B cell (primary cell): ENCODE results near the gene ADGRD2. TPM values are rescaled to one million over a fixed set of nuclear protein-coding genes. Genes with fewer than 3 reads are reported as not detected.

ENCODE experiments used
- ATAC-seq: fragments of 200-7000 bp; cut with Tn5 transposase; one replicate; pipeline ENCODE4 v1.10.0; 2021; ENCODE audit warnings: low read depth, mild to moderate bottlenecking, moderate number of reproducible peaks, moderate library complexity
- CTCF ChIA-PET: fragments of 350-600 bp; sonication (Branson Sonifier 250); formaldehyde crosslinking; loops from one replicate; lab custom pipeline; 2021; ENCODE audit warnings: antibody characterized with exemption, inconsistent platforms; lab: Charles Lee
- POLR2A ChIA-PET: fragments of 350-600 bp; sonication (Branson Sonifier 250); formaldehyde crosslinking; loops from one replicate; lab custom pipeline; 2021; ENCODE audit warnings: antibody characterized with exemption; lab: Charles Lee
- DNase-seq: peaks from one replicate; pipeline ENCODE4 v3.0.0; 2013
- H2AFZ ChIP-seq: 2 replicates; pipeline ENCODE4 v1.6.1; 2012; ENCODE audit warnings: mild to moderate bottlenecking, low read depth, low read length; ENCODE audit not compliant: insufficient read depth, poor library complexity, severe bottlenecking
- H3K27ac ChIP-seq, 2 donors: 1 replicate in 1 of 2; 2 replicates in 1 of 2; pipeline ENCODE4 v1.5.1; 2012 to 2013; ENCODE audit warnings: low read length in 2 of 2, mild to moderate bottlenecking in 2 of 2, moderate library complexity in 1 of 2
- H3K27me3 ChIP-seq, 4 experiments: fragments of 200-600 bp in 1 of 4; sonication (generic) in 1 of 4; replicated peaks in 1 of 4; 1 replicate in 2 of 4; 2 replicates in 2 of 4; pipeline versions ENCODE4 v1.6.1 to v1.7.0; 2013 to 2016; ENCODE audit warnings: low read length in 3 of 4, mild to moderate bottlenecking in 2 of 4, mixed read lengths in 1 of 4, moderate library complexity in 1 of 4; ENCODE audit not compliant: insufficient read depth in 4 of 4, control insufficient read depth in 3 of 4; ENCODE audit errors: control extremely low read depth in 1 of 4
- H3K36me3 ChIP-seq, 2 experiments: replicated peaks in 1 of 2; 1 replicate in 1 of 2; 2 replicates in 1 of 2; pipeline versions ENCODE4 v1.6.1 to v1.7.1; 2013; ENCODE audit warnings: low read length in 1 of 2; ENCODE audit not compliant: insufficient read depth in 2 of 2, control insufficient read depth in 1 of 2; ENCODE audit errors: control extremely low read depth in 1 of 2, extremely low read depth in 1 of 2
- H3K4me1 ChIP-seq, 2 donors: fragments of 200-600 bp in 1 of 2; sonication (generic) in 1 of 2; 1 replicate in 1 of 2; 2 replicates in 1 of 2; pipeline versions ENCODE4 v1.5.1 to v1.6.1; 2013 to 2017; ENCODE audit warnings: low read length in 2 of 2; ENCODE audit not compliant: control insufficient read depth in 2 of 2, insufficient read depth in 2 of 2
- H3K4me2 ChIP-seq: replicated peaks from 2 replicates; pipeline ENCODE3; 2012; ENCODE audit warnings: mild to moderate bottlenecking, low read depth, low read length; ENCODE audit not compliant: poor library complexity, severe bottlenecking
- H3K4me3 ChIP-seq, 5 experiments: fragments of 200-600 bp in 1 of 5; sonication (generic) in 1 of 5; 1 replicate in 3 of 5; 2 replicates in 2 of 5; pipeline versions ENCODE4 v1.5.1 to v1.7.0; 2011 to 2016; ENCODE audit warnings: low read length in 4 of 5, mild to moderate bottlenecking in 4 of 5, low read depth in 2 of 5, control low read depth in 1 of 5, moderate library complexity in 1 of 5; ENCODE audit not compliant: insufficient read depth in 1 of 5; ENCODE audit errors: control extremely low read depth in 1 of 5, extremely low read depth in 1 of 5
- H3K79me2 ChIP-seq: fragments of 200-600 bp; sonication (generic); one replicate; pipeline ENCODE4 v1.6.0; 2016; ENCODE audit warnings: low read length; ENCODE audit not compliant: control insufficient read depth, insufficient read depth
- H3K9ac ChIP-seq: fragments of 200-600 bp; sonication (generic); 2 replicates; pipeline ENCODE4 v1.6.1; 2017; ENCODE audit warnings: mild to moderate bottlenecking, low read length, moderate library complexity
- H3K9me3 ChIP-seq, 3 donors: one replicate each; pipeline versions ENCODE4 v1.6.1 to v1.7.1; 2013; ENCODE audit warnings: low read length in 2 of 3; ENCODE audit not compliant: control insufficient read depth in 2 of 3, insufficient read depth in 1 of 3; ENCODE audit errors: control extremely low read depth in 1 of 3
- H4K20me1 ChIP-seq: 2 replicates; pipeline ENCODE4 v1.6.0; 2012; ENCODE audit warnings: mild to moderate bottlenecking, low read length; ENCODE audit not compliant: insufficient read depth, control insufficient read depth, poor library complexity, severe bottlenecking
- H3K27ac Mint-ChIP-seq: one replicate; pipeline ENCODE4 v1.8.0; 2021; ENCODE audit warnings: mixed read lengths
- H3K27me3 Mint-ChIP-seq: one replicate; pipeline ENCODE4 v1.8.0; 2021; ENCODE audit warnings: mixed read lengths
- H3K4me1 Mint-ChIP-seq: one replicate; pipeline ENCODE4 v1.8.0; 2021; ENCODE audit warnings: mixed read lengths
- H3K4me3 Mint-ChIP-seq: one replicate; pipeline ENCODE4 v1.8.0; 2021; ENCODE audit warnings: mixed read lengths
- H3K9me3 Mint-ChIP-seq: one replicate; pipeline ENCODE4 v1.8.0; 2022; ENCODE audit warnings: mixed read lengths; ENCODE audit not compliant: insufficient read depth
- EZH2 ChIP-seq: IDR thresholded peaks from 2 replicates; pipeline ENCODE4 v1.6.1; 2012; ENCODE audit warnings: borderline replicate concordance, low read depth, mild to moderate bottlenecking, moderate library complexity, low read length; ENCODE audit not compliant: insufficient read depth, poor library complexity, severe bottlenecking
- WGBS: methylation state at CpG from one replicate; pipeline ENCODE4 v1.1.5; 2013; ENCODE audit warnings: missing lambda C conversion rate; ENCODE audit not compliant: insufficient coverage; 5-methylcytosine and 5-hydroxymethylcytosine counted together
- intact Hi-C: fragments of 100-400 bp; cut with micrococcal nuclease; formaldehyde crosslinking; loops from one replicate; pipeline ENCODE4 v1.10.0; 2022
- polyA plus RNA-seq: library from polyadenylated mRNA; depleted of rRNA; stranded (reverse); fragments of >200 nt; gene quantifications from 2 replicates; pipeline ENCODE4 v1.2.3, GENCODE V29; 2012
- total RNA-seq, 2 donors: library from RNA; stranded (reverse); fragments of 120-200 nt in 1 of 2; gene quantifications; 1 replicate in 1 of 2; 2 replicates in 1 of 2; pipeline versions ENCODE4 v1.2.3 to v1.2.4, GENCODE V29; 2013 to 2022
- TF ChIP-seq, protein P1 (sequence below): fragments of 200-600 bp; IDR thresholded peaks from one replicate; pipeline ENCODE4 v1.8.0; 2022; ENCODE audit warnings: antibody characterized with exemption, mild to moderate bottlenecking

ADGRD2 gene
- total and polyA plus RNA-seq, 2 donors (not counting 1 experiment from before 2014, with no cell fraction given): not detected

DNA sequence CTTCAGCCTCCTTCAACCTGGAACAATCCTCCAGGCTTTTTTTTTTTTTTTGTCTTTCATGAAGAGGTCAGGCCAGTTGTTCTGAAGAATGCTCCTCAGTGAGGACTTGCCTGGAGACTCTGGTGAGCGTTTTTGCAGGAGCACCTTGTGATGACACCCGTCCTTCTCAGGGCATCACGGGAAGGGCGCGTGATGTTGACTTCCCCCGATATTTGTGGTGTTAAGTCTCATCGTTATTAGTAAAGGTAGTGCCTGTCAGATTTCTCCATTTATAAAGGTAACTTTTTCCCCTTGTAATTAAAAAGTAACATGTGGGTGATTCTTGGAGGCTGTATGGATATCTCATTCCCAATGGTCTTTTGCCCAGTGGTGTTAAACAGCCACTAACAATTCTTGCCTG, 23.9 kb upstream of the ADGRD2 start:
- ATAC-seq (no peak), DNase-seq (no peak)
- Histone ChIP-seq H3K4me2 (no peak overlapping the region), H2AFZ (no peak overlapping the region), H3K9ac (no peak overlapping the region), H4K20me1 (no peaks in the 10 kb centered on the region), H3K27ac (no peak overlapping the region), H3K4me1 (no peaks in the 10 kb centered on the region), H3K27me3 (peaks cover 0 to 2% (median 0%) of the 10 kb centered on the region in 4 experiments), H3K9me3 (no peaks in the 10 kb centered on the region), H3K4me3 (no peak overlapping the region), H3K36me3 (no peaks in the 10 kb centered on the region), H3K79me2 (no peaks in the 10 kb centered on the region)
- ChIA-PET CTCF (no interaction called here), POLR2A (no interaction called here)
- Mint-ChIP-seq H3K4me1 (peaks cover 3% of the 10 kb centered on the region), H3K4me3 (no peak overlapping the region), H3K27ac (no peak overlapping the region), H3K27me3 (peaks cover 3% of the 10 kb centered on the region), H3K9me3 (no peaks in the 10 kb centered on the region)
- 80% methylated on average over 1 of the region's 7 CpGs for WGBS
- no peak for TF ChIP-seq EZH2
- TF ChIP-seq, protein P1, sequence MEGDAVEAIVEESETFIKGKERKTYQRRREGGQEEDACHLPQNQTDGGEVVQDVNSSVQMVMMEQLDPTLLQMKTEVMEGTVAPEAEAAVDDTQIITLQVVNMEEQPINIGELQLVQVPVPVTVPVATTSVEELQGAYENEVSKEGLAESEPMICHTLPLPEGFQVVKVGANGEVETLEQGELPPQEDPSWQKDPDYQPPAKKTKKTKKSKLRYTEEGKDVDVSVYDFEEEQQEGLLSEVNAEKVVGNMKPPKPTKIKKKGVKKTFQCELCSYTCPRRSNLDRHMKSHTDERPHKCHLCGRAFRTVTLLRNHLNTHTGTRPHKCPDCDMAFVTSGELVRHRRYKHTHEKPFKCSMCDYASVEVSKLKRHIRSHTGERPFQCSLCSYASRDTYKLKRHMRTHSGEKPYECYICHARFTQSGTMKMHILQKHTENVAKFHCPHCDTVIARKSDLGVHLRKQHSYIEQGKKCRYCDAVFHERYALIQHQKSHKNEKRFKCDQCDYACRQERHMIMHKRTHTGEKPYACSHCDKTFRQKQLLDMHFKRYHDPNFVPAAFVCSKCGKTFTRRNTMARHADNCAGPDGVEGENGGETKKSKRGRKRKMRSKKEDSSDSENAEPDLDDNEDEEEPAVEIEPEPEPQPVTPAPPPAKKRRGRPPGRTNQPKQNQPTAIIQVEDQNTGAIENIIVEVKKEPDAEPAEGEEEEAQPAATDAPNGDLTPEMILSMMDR: no peak
- intact Hi-C loops: no loop called here

DNA sequence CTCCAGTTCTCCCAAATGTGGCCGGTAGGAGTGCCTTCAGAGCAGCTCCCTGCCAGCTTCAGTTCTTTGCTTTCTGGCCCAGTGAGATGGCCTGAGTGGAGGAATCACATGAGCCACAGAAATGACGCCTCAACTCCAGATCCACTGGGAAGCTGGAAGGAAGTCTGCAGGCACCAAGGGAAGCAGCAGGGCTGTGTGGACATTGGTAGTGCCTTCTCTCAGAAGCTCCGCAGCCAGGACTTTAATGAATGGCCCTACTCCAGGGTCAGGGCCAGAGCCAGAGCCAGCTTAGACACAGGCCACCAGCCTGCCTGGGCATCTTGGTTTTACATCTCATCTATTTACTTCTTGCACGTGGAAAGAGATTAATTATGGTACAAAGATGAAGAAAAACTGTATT, 23.0 kb upstream of the ADGRD2 start:
- Histone ChIP-seq H3K79me2 (no peaks in the 10 kb centered on the region), H3K4me1 (no peaks in the 10 kb centered on the region), H3K27ac (no peak overlapping the region), H3K27me3 (peaks cover 0 to 2% (median 0%) of the 10 kb centered on the region in 4 experiments), H4K20me1 (no peaks in the 10 kb centered on the region), H3K9me3 (no peaks in the 10 kb centered on the region), H3K4me2 (no peak overlapping the region), H3K4me3 (no peak overlapping the region), H3K9ac (no peak overlapping the region), H3K36me3 (no peaks in the 10 kb centered on the region), H2AFZ (no peak overlapping the region)
- Mint-ChIP-seq H3K4me3 (no peak overlapping the region), H3K4me1 (no peaks in the 10 kb centered on the region), H3K27ac (no peak overlapping the region), H3K9me3 (no peaks in the 10 kb centered on the region), H3K27me3 (peaks cover 3% of the 10 kb centered on the region)
- ATAC-seq (no peak), DNase-seq (no peak)
- no peak for TF ChIP-seq EZH2
- TF ChIP-seq, protein P1: no peak
- ChIA-PET POLR2A (no interaction called here), CTCF (no interaction called here)
- WGBS: 100% methylated on average over 2 of the region's 4 CpGs
- intact Hi-C loops: no loop called here
